NCI-H1417 (cell line): ENCODE data around the gene PDE11A.
"Not testable (repeated sequence)": the region's sequence is repeated elsewhere in the genome, so short reads cannot be mapped to it uniquely, and the experiment has no call there.

Experiments
- DNase-seq, 3 experiments: peaks; one replicate each; lab custom pipeline; 2025; lab: John Stamatoyannopoulos, UW

PDE11A gene

DNA sequence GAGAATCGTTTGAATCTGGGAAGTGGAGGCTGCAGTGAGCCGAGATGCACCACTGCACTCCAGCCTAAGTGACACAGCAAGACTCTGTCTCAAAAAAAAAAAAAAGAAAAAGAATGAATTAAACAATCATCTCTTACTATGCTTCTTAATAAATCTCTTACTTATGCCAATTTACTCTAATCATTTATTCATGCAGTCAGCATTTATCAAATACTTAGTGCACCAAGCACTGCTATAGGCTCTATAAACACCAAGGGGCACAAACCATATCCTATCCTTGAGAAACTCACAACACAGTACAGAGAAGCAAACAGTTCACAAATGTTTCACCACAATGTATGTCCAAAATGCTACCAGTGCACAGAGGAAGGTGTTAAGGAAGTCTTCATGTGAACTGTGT, 189.4 kb downstream of the PDE11A start:
- no peak for DNase-seq

- no peak for DNase-seq
These were observed 190.1 kb downstream of the PDE11A start for GRCh38 chr2:177882501-177882900.

- no peak for DNase-seq
These were observed 190.7 kb downstream of the PDE11A start for GRCh38 chr2:177881921-177882320.

DNA sequence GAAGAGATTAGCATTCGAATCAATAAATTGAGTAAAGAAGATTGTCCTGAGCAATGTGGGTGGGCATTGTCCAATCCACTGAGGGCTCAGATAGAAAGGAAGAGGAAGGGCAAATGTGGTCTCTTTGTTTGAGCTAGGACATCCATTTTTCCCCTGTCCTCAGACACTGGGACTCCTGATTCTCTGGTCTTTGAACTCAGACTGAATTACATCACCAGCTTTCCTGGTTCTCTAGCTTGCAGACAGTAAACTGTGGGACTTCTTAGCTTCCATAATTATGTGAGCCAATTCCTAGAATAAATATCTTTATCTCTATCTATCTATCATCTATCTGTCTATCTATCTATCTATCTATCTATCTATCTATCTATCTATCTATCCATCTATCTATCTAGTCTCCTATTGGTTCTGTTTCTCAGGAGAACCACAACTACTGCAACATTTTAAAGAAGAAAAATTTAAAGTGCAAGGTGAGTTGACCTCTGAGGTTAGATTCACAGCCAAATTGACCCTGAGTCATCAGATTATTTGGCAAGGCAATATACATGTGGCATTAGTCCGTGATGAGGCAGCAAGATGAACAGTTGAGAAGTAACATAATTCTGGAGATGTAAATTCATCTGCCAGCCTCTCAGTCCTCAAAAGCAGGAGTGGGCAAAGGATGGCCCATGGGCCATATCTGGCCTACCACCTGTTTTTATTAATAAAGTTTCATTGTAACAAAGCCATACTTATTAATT, 191.4 kb downstream of the PDE11A start:
- DNase-seq, result no peak

- DNase-seq, result no peak
These were observed 192.3 kb downstream of the PDE11A start for GRCh38 chr2:177880285-177880684.

DNA sequence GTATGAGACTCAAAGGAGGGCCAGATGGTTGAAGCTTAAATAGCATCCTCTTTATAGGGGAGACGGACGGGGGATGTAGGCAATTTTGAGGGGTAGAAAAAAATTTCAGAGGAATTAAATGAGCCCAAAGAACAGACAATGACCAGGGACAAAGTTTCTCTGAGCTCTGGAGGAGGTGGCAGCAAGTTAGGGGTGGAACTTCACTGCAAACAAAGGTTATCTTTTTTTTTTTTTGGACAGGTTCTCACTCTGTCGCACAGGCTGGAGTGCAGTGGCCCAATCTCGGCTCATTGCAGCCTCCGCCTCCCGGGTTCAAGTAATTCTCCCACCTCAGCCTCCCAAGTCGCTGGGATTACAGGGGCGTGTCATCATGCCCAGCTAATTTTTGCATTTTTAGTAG, 195.6 kb downstream of the PDE11A start:
- DNase-seq, result no peak

- no peak for DNase-seq
These were observed 197.9 kb downstream of the PDE11A start for GRCh38 chr2:177874686-177875085.

- no peak for DNase-seq
These were observed 198.7 kb downstream of the PDE11A start for GRCh38 chr2:177873915-177874314.

GRCh38 chr2:177872286-177872685, 200.3 kb downstream of the PDE11A start:
- DNase-seq, result no peak

GRCh38 chr2:177869912-177870311, 202.7 kb downstream of the PDE11A start:
- DNase-seq, result no peak

- DNase-seq, result no peak
These were observed 203.4 kb downstream of the PDE11A start for GRCh38 chr2:177869209-177869608.

DNA sequence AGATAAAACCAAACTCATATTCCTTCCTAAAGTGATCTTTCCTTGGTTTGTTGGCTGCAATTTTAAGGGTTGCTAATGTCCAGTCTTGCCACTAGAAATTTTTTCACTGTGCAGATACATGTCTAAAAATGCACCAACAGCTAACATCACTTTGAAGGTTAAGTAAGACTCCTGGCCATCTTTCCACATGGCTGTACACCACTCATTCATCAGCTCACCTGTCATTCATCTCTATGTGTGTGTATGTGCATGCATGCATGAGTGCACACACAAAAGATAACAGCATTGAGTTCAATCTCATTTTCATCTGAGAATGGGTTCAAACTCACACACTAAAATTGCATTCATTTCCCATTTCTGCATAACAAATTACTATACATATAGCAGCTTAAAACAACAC, 203.8 kb downstream of the PDE11A start:
- no peak for DNase-seq

DNA sequence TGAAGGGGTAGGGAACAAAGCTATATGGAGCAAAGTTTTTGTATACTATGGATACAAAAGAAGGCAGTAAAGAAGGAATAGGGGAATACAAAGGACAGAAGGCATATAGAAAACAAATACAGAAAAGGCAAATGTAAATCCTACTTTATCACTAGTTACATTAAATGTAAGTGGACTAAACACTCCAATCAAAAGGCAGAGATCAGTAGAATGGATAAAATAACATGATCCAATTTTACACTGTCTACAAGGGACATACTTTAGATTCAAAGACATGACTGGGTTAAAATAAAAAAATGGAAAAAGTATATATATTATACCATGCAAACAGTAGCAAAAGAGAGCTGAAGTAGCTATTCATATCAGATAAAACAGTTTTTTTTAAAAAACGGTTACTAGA, 215.0 kb downstream of the PDE11A start:
- DNase-seq, result no peak

DNA sequence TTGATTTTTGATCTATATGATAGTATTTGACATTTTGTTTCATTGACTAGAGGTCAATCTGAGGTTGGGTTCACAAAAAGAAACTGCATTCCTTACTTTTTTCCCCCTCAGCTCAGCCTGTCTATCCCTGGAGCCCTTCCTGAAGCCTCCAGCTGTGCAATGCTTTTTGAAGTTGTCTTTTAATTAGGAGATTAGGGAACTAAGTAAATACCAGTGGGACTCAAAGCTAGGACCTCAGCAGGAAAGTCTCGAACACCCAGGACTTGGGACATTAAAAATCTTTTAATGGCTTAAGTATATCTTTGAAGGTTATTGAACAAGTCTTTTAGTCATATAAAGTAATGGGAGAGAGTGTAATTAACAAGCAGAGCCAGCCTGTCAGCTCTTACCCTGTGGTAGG, 220.2 kb downstream of the PDE11A start:
- peak in 1 of 3 experiments; percentile 42 for DNase-seq

DNA sequence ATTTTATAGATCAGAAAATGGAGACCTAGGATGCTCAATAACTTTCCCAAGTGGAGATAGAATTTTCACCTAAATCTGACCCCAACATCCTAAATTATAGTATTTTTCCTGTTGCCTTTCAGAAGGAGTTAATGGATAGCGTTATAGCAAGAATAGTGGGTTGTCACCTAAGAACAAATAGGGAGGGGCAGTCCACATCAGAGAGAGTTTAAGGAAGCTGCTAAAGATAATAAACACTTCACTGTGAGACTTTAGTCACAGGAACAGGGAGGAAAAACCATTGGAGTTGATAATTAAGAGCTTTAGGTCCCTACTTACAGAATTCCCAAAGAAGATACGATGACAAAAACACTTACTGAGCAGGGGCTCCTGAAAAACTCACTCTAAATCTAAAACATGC, 229.4 kb downstream of the PDE11A start:
- DNase-seq, result no peak

- no peak for DNase-seq
These were observed 230.3 kb downstream of the PDE11A start for GRCh38 chr2:177842243-177842642.

GRCh38 chr2:177835418-177836204, 237.0 kb downstream of the PDE11A start:
- DNase-seq, result not testable (repeated sequence)

GRCh38 chr2:177832611-177833433, 239.8 kb downstream of the PDE11A start:
- no peak for DNase-seq

DNA sequence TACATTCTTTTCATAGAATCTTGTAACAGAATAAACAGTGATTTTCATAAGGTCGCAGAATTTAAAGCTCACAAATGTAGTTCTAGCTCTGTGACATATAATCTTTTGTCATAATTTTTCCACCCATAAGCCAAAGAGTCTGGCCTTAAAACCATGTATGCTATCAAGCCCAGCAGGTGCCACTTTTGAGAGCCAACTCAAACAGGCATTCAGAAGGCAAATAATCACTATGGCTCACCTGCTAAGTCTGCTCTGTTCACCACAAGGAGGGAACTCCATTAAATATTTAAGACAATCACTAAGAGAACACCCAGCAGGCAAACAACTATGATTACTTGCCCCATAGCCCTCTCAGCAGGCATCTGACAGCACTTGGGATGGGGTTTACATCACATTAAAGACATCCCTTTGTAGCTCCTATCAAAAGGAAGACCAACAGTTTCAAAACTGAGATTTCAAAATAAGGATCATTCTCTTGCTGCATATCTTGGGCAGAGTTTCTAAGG, 241.6 kb downstream of the PDE11A start:
- peak; percentile 59 to 96 (median 72) for DNase-seq

DNA sequence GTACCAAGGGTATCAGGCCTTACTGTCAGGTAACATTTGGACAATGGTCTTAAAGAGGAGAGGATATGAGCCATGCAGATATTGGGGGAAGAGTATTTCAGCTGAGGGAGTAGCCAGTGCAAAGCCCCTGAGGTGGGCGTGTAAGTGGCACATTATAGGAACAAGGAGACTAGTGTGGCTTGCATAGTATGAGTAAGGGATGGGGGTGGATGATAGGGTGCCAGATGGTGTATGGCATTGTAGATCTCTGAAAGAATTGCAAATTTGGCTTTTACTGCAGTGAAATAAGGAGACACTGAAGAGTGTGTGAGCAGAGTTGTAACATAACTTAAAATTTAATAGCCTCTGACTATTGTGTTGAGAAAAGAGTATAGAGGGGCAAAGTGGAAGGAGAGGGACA, 244.0 kb downstream of the PDE11A start:
- DNase-seq, result no peak

- no peak for DNase-seq
These were observed 245.7 kb downstream of the PDE11A start for GRCh38 chr2:177826897-177827296.

GRCh38 chr2:177822941-177823340, 249.6 kb downstream of the PDE11A start:
- no peak for DNase-seq
